M059J (cell line): ENCODE measurements around the gene DEFB121. TPM values are rescaled to one million over a fixed set of nuclear protein-coding genes. Genes with fewer than 3 reads are reported as not detected.

Source experiments
- DNase-seq: peaks from one replicate; pipeline ENCODE4 v3.0.0-alpha.2; 2012; ENCODE audit warnings: low read depth
- total RNA-seq: library from RNA; depleted of rRNA; stranded (reverse); fragments of >200 nt; shearing (Covaris generic); gene quantifications from 2 replicates; pipeline ENCODE4 v1.2.3, GENCODE V29; 2014; rRNA removed

The DEFB121 gene
- total RNA-seq, 1 experiment from 2014 or later: not detected

GRCh38 chr20:31363295-31363694 is 42.7 kb downstream of the DEFB121 start:
- DNase-seq: no peak

DNA sequence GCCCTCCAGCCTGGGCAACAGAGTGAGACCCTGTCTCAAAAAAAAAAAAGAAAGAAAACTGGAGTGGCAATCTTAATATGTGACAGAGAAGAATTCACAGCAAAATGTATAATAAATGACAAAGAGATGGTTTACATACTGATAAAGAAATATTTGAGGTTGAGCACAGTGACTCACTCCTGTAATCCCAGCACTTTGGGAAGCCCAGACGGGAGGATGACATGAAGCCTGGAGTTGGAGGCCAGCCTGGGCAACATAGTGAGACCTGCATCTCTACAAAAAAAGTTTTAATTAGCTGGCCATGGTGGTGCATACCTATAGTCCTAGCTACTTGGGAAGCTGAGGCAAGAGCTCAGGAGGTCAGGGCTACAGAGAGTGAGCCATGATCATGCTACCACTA is 50.0 kb downstream of the DEFB121 start:
- DNase-seq: peak; percentile 17

Other genes starting within 250 kb of the DEFB121 start
- gene DEFB115, start 148.6 kb downstream of the DEFB121 start, total RNA-seq: not detected in 2 replicates
- gene DEFB116, start 97.6 kb downstream of the DEFB121 start, total RNA-seq: not detected in 2 replicates
- gene DEFB118, start 37.6 kb downstream of the DEFB121 start, total RNA-seq: not detected in 2 replicates
- not detected in 2 replicates for gene DEFB119, start 15.6 kb downstream of the DEFB121 start, total RNA-seq
- not detected in 2 replicates for gene DEFB123, start 34.4 kb upstream of the DEFB121 start, total RNA-seq
- not detected in 2 replicates for gene DEFB124, start 68.9 kb upstream of the DEFB121 start, total RNA-seq
- not detected in 2 replicates for gene REM1, start 69.1 kb upstream of the DEFB121 start, total RNA-seq
- 244 and 248 TPM in 2 replicates for gene HM13, start 108.2 kb upstream of the DEFB121 start, total RNA-seq
- 1,421 and 1,771 TPM in 2 replicates for gene ID1, start 199.1 kb upstream of the DEFB121 start, total RNA-seq
- not detected in 2 replicates for gene COX4I2, start 231.7 kb upstream of the DEFB121 start, total RNA-seq